HepG2 (cell line): ENCODE measurements around the gene DDX54. TPM values are rescaled to one million over a fixed set of nuclear protein-coding genes. Genes with fewer than 3 reads are reported as not detected.

Experiments used
- ATAC-seq: fragments of 200-7000 bp; cut with Tn5 transposase; 3 replicates; pipeline ENCODE4 v1.9.1; 2020; ENCODE audit warnings: mild to moderate bottlenecking, moderate library complexity
- BruUV-seq: library from RNA; stranded (reverse); fragments of 400-500 nt; replicated peaks from 2 replicates; lab custom pipeline; 2021; lab: Mats Ljungman, UMichigan
- CTCF ChIA-PET: fragments of 300-600 bp; formaldehyde crosslinking; extraction: SDS; loops from one replicate; lab custom pipeline; 2021; ENCODE audit warnings: low total read pairs, inconsistent platforms, low intra/inter-chr PET ratio; lab: Yijun Ruan, JAX
- POLR2A ChIA-PET: fragments of 350-600 bp; sonication (Branson Sonifier 250); formaldehyde crosslinking; loops from one replicate; lab custom pipeline; 2020; ENCODE audit warnings: antibody characterized with exemption, inconsistent platforms; lab: Yijun Ruan, JAX
- DNase-seq: peaks from one replicate; pipeline ENCODE4 v3.0.0-alpha.2; 2015; ENCODE audit warnings: low spot score
- FAIRE-seq: peaks from 3 replicates; lab custom pipeline; 2011; peaks lifted over from hg19 to GRCh38; lab: Jason Lieb, UNC
- H2AFZ ChIP-seq: one replicate; pipeline ENCODE4 v1.6.1; 2011; ENCODE audit warnings: low read length, inconsistent platforms
- H3K27ac ChIP-seq: fragments of 300-600 bp; 3 replicates; pipeline ENCODE4 v1.8.0; 2011; ENCODE audit warnings: mixed run types, mild to moderate bottlenecking, mixed read lengths, low read length, inconsistent platforms; ENCODE audit not compliant: insufficient read depth; ENCODE audit errors: extremely low read length
- H3K27me3 ChIP-seq, 2 experiments: fragments of 200-600 bp in 1 of 2; 2 replicates in 1 of 2; 3 replicates in 1 of 2; pipeline versions ENCODE4 v1.6.0 to v1.8.0; 2011; ENCODE audit warnings: low read length in 2 of 2, mild to moderate bottlenecking in 2 of 2, moderate library complexity in 2 of 2, inconsistent platforms in 1 of 2; ENCODE audit not compliant: insufficient read depth in 2 of 2, control insufficient read depth in 1 of 2
- H3K36me3 ChIP-seq, 2 experiments: fragments of 200-600 bp in 1 of 2; replicated peaks in 1 of 2; 2 replicates in 1 of 2; 3 replicates in 1 of 2; pipeline versions ENCODE4 v1.5.1 to v1.8.0; 2011; ENCODE audit warnings: low read length in 2 of 2, inconsistent platforms in 1 of 2; ENCODE audit not compliant: insufficient read depth in 2 of 2, control insufficient read depth in 1 of 2
- H3K4me1 ChIP-seq: 2 replicates; pipeline ENCODE4 v1.5.1; 2012; ENCODE audit warnings: low read length, inconsistent platforms; ENCODE audit not compliant: insufficient read depth
- H3K4me2 ChIP-seq: 2 replicates; pipeline ENCODE4 v1.6.0; 2011; ENCODE audit warnings: low read depth, low read length, inconsistent platforms
- H3K4me3 ChIP-seq, 3 experiments: fragments of 200-600 bp in 1 of 3; sonication (generic), shearing (Covaris generic) in 1 of 3; replicated peaks in 1 of 3; 2 replicates each; pipeline ENCODE4 v1.5.1; 2011 to 2016; ENCODE audit warnings: low read length in 3 of 3, inconsistent platforms in 2 of 3, low read depth in 2 of 3, mild to moderate bottlenecking in 2 of 3, control low read depth in 1 of 3, mixed read lengths in 1 of 3; ENCODE audit not compliant: insufficient read depth in 1 of 3
- H3K79me2 ChIP-seq: one replicate; pipeline ENCODE4 v1.6.1; 2011; ENCODE audit warnings: low read length, inconsistent platforms; ENCODE audit not compliant: insufficient read depth
- H3K9ac ChIP-seq: 2 replicates; pipeline ENCODE4 v1.6.0; 2011; ENCODE audit warnings: mild to moderate bottlenecking, low read depth, low read length, inconsistent platforms; ENCODE audit not compliant: insufficient read depth
- H3K9me3 ChIP-seq: 2 replicates; pipeline ENCODE4 v1.5.1; 2012; ENCODE audit warnings: mild to moderate bottlenecking, low read length
- H4K20me1 ChIP-seq: 2 replicates; pipeline ENCODE4 v1.6.0; 2011; ENCODE audit warnings: inconsistent platforms, mild to moderate bottlenecking, low read length, moderate library complexity; ENCODE audit not compliant: insufficient read depth
- ASH2L ChIP-seq: fragments of 300-600, 200-600 bp; sonication (generic); IDR thresholded peaks from 2 replicates; pipeline ENCODE4 v1.7.0; 2017; ENCODE audit warnings: low read depth, mild to moderate bottlenecking, moderate library complexity, mixed read lengths, low read length; ENCODE audit not compliant: insufficient read length
- FOXK1 ChIP-seq: sonication (generic); formaldehyde crosslinking; IDR thresholded peaks from 2 replicates; pipeline ENCODE4 v1.4.0; 2020; ENCODE audit warnings: low read depth, missing genetic modification reagents, borderline replicate concordance
- GABPB1 ChIP-seq: IDR thresholded peaks from 2 replicates; pipeline ENCODE4 v1.6.1; 2016; ENCODE audit warnings: mild to moderate bottlenecking, missing genetic modification reagents, moderate library complexity, missing compliant biosample characterization
- HDAC1 ChIP-seq: sonication (generic); formaldehyde crosslinking; IDR thresholded peaks from 2 replicates; pipeline ENCODE4 v1.5.1; 2020; ENCODE audit warnings: mild to moderate bottlenecking, missing genetic modification reagents
- IRF9 ChIP-seq: sonication (generic); formaldehyde crosslinking; IDR thresholded peaks from 2 replicates; pipeline ENCODE4 v1.8.0; 2022; ENCODE audit warnings: missing genetic modification reagents, mild to moderate bottlenecking, borderline replicate concordance
- KDM2A ChIP-seq: sonication (generic); formaldehyde crosslinking; IDR thresholded peaks from 2 replicates; pipeline ENCODE4 v1.4.0; 2020; ENCODE audit warnings: low read depth, missing genetic modification reagents, borderline replicate concordance
- MAZ ChIP-seq, 2 experiments: sonication (generic) in 1 of 2; formaldehyde crosslinking in 1 of 2; IDR thresholded peaks; 2 replicates each; pipeline versions ENCODE4 v1.5.0 to v1.6.1; 2012 to 2020; ENCODE audit warnings: low read depth in 2 of 2, mild to moderate bottlenecking in 2 of 2, borderline replicate concordance in 1 of 2, improper control_type of control experiment in 1 of 2, low read length in 1 of 2, missing genetic modification reagents in 1 of 2, moderate library complexity in 1 of 2
- RFX1 ChIP-seq: fragments of 450-650 bp; IDR thresholded peaks from 2 replicates; pipeline ENCODE4 v1.6.1; 2017
- SRSF1 ChIP-seq: fragments of 200-400 bp; formaldehyde crosslinking; optimal IDR thresholded peaks from 2 replicates; pipeline ENCODE3; 2017; ENCODE audit warnings: mild to moderate bottlenecking, low read depth, low read length, moderate library complexity
- TFAP4 ChIP-seq: sonication (generic); IDR thresholded peaks from 2 replicates; pipeline ENCODE4 v1.6.1; 2016; ENCODE audit warnings: low read depth, borderline replicate concordance
- TFDP1 ChIP-seq: IDR thresholded peaks from 2 replicates; pipeline ENCODE4 v1.6.1; 2016; ENCODE audit warnings: missing compliant biosample characterization, missing genetic modification reagents, borderline replicate concordance
- ZFP91 ChIP-seq: sonication (generic); formaldehyde crosslinking; IDR thresholded peaks from 2 replicates; pipeline ENCODE4 v1.9.0; 2022; ENCODE audit warnings: missing genetic modification reagents, mild to moderate bottlenecking, borderline replicate concordance
- ZNF773 ChIP-seq: sonication (generic); formaldehyde crosslinking; IDR thresholded peaks from 2 replicates; pipeline ENCODE4 v1.4.0; 2020; ENCODE audit warnings: missing genetic modification reagents, borderline replicate concordance
- ZSCAN20 ChIP-seq: sonication (generic); formaldehyde crosslinking; IDR thresholded peaks from 2 replicates; pipeline ENCODE4 v1.4.0; 2020; ENCODE audit warnings: missing genetic modification reagents, mild to moderate bottlenecking, borderline replicate concordance
- WGBS: methylation state at CpG from one replicate; pipeline ENCODE4 v1.1.6; 2017; ENCODE audit warnings: low lambda C conversion rate; 5-methylcytosine and 5-hydroxymethylcytosine counted together
- in situ Hi-C: cut with HindIII; loops from 2 replicates; pipeline ENCODE4 v1.10.0; 2017; ENCODE audit warnings: low pct_unique_long_range_greater_than_20kb; ENCODE audit not compliant: extremely low pct_ligation_motif_present
- intact Hi-C: fragments of 100-400 bp; cut with micrococcal nuclease; formaldehyde crosslinking; loops from one replicate; pipeline ENCODE4 v1.10.0; 2022; ENCODE audit not compliant: unreplicated experiment
- polyA plus RNA-seq, 8 experiments: library from polyadenylated mRNA; depleted of rRNA in 3 of 8; stranded (reverse) in 7 of 8; unstranded in 1 of 8; fragments of >200 nt; fragmentation: Illumina TruSeq in 4 of 8; extraction: Trizol in 4 of 8; gene quantifications; 2 replicates each; pipeline versions ENCODE4 v1.2.1 to v1.2.3, GENCODE V29; 2011 to 2016; ENCODE audit warnings: low read depth in 4 of 8, missing spikeins in 1 of 8, mixed read lengths in 1 of 8; ENCODE audit not compliant: insufficient read depth in 1 of 8
- total RNA-seq, 5 experiments: library from RNA; depleted of rRNA; stranded (reverse); fragments of >200 nt; fragmentation: Illumina TruSeq; extraction: Trizol; gene quantifications; 2 replicates each; pipeline ENCODE4 v1.2.3, GENCODE V29; 2016; ENCODE audit warnings: low read depth in 1 of 5

Gene DDX54
- total and polyA plus RNA-seq, 2 of the 13 experiments (the other 11 are each of a cell fraction or from before 2014, with no cell fraction given): 59.7 to 61.1 TPM

GRCh38 chr12:113221181-113221996 lies 36.1 kb upstream of the DDX54 start, which contains the start of gene TPCN1 (continued):
- TF ChIP-seq IRF9 (peak; percentile 87; the same call in 1 of the 2 replicates), HDAC1 (CRISPR knock-in tag) (peak; percentile 49; the same call in 1 of the 2 replicates), GABPB1 (CRISPR knock-in tag) (peak; percentile 44; the same call in 1 of the 2 replicates), MAZ (IDR thresholded peaks at IDR 0.05; ENCODE audit: borderline replicate concordance, low read depth, low read length) (peak; percentile 47; the same call in 1 of the 2 replicates), MAZ (CRISPR knock-in tag; IDR thresholded peaks at IDR 0.05; ENCODE audit: low read depth) (peak; percentile 65), ZNF773 (CRISPR knock-in tag) (peak; percentile 46; the same call in 1 of the 2 replicates), KDM2A (CRISPR knock-in tag) (peak; percentile 43; the same call in 1 of the 2 replicates), ZSCAN20 (peak; percentile 80), ASH2L (peak; percentile 52)

GRCh38 chr12:113220593-113221180 lies 35.4 kb upstream of the DDX54 start:
- peak overlapping the region; percentile 48 for H3K27ac ChIP-seq
- no peaks in the 10 kb centered on the region for H3K36me3 ChIP-seq
- peak overlapping the region; percentile 69 for H3K9ac ChIP-seq
- H3K4me1 ChIP-seq: peaks cover 46% of the 10 kb centered on the region
- H4K20me1 ChIP-seq: no peaks in the 10 kb centered on the region
- peak overlapping the region; percentile 67 to 89 (median 79) for H3K4me3 ChIP-seq
- POLR2A ChIA-PET: interaction anchor here (0.9 to 4.2 kb wide), 14 partner anchors 8 to 205 kb away, joined by 3 to 55 read pairs (median 7); partner anchors contain the start of genes DDX54, RITA1 and SLC8B1
- no peaks in the 10 kb centered on the region for H3K27me3 ChIP-seq
- ATAC-seq (no peak; the same call in 2 of the 3 replicates), DNase-seq (no peak), FAIRE-seq (peak; percentile 100)
- peak overlapping the region; percentile 42 for H2AFZ ChIP-seq
- peak overlapping the region; percentile 85 for H3K4me2 ChIP-seq
- BruUV-seq: no TSS peak
- H3K9me3 ChIP-seq: no peaks in the 10 kb centered on the region
- WGBS: 1% methylated on average over 23 of the region's 23 CpGs
- intact Hi-C loops (loop anchor here (1.0 to 2.0 kb wide), 4 partner anchors 35 to 205 kb away; partner anchors contain the start of genes DDX54 and RITA1), in situ Hi-C loops (no loop called here)
- peaks cover 13% of the 10 kb centered on the region for H3K79me2 ChIP-seq
- CTCF ChIA-PET: no interaction called here
- TF ChIP-seq TFAP4: peak; percentile 11; the same call in 1 of the 2 replicates
- peak; percentile 90 for TF ChIP-seq RFX1
- peak; percentile 10; the same call in 1 of the 2 replicates for TF ChIP-seq FOXK1
- TF ChIP-seq ZFP91: peak; percentile 14; the same call in 1 of the 2 replicates
- peak; percentile 33; the same call in 1 of the 2 replicates for TF ChIP-seq TFDP1 (CRISPR knock-in tag)
- TF ChIP-seq SRSF1: peak; percentile 29
